DND-41 (cell line): Measurements from ENCODE around the gene MYH7.

Experiments
- CTCF ChIP-seq: IDR thresholded peaks from 2 replicates; pipeline ENCODE4 v1.5.1; 2012; ENCODE audit warnings: borderline replicate concordance, low read length, moderate library complexity, mild to moderate bottlenecking; ENCODE audit not compliant: poor library complexity, severe bottlenecking; ENCODE audit errors: extremely low read depth
- EZH2 ChIP-seq: IDR thresholded peaks from 3 replicates; pipeline ENCODE4 v1.6.1; 2012; ENCODE audit warnings: borderline replicate concordance, low read depth, mild to moderate bottlenecking, moderate library complexity, low read length, inconsistent platforms; ENCODE audit not compliant: severe bottlenecking

DNA sequence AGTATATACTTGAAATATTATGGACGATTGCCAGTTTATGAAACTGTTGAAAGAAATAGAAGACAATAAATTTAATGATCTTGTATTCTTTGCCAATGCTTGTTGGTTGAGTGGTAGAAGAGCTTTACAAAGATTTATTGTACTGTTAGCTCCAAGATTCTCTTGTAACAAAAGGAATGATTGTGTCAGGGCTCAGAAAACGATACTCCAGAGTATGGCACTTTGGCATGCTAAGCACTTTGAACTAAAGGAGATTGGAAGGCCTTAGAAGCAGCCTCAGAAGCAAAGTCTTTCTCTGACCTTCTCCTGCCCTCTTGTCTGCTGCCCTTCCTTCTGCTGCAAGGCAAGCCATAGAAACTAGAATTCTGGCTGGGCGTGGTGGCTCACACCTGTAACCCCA, 29.8 kb upstream of the MYH7 start:
- no peak for TF ChIP-seq CTCF
- no peak for TF ChIP-seq EZH2
